Trophoblast cell (in vitro differentiated cells and primary cell): Measurements from ENCODE around the gene ZNF821.

ENCODE experiments used
- DNase-seq, 2 donors: peaks; one replicate each; pipeline ENCODE4 v3.0.0-alpha.2; 2016
- H2AFZ ChIP-seq: 2 replicates; pipeline ENCODE4 v1.6.1; 2013; ENCODE audit warnings: low read length, moderate library complexity, mild to moderate bottlenecking; ENCODE audit not compliant: insufficient read depth, poor library complexity
- H2AK5ac ChIP-seq: 2 replicates; pipeline ENCODE4 v1.6.1; 2013; ENCODE audit warnings: mild to moderate bottlenecking, low read length
- H2BK120ac ChIP-seq: 2 replicates; pipeline ENCODE4 v1.6.1; 2013; ENCODE audit warnings: low read length, mild to moderate bottlenecking, moderate library complexity; ENCODE audit not compliant: insufficient read depth, poor library complexity
- H2BK12ac ChIP-seq: 2 replicates; pipeline ENCODE4 v1.6.1; 2013; ENCODE audit warnings: mild to moderate bottlenecking, low read length, moderate library complexity
- H2BK5ac ChIP-seq: 2 replicates; pipeline ENCODE4 v1.6.1; 2013; ENCODE audit warnings: low read length, low read depth, moderate library complexity, mild to moderate bottlenecking; ENCODE audit not compliant: poor library complexity
- H3K14ac ChIP-seq: 2 replicates; pipeline ENCODE4 v1.6.1; 2013; ENCODE audit warnings: mild to moderate bottlenecking, low read length
- H3K18ac ChIP-seq: 2 replicates; pipeline ENCODE4 v1.6.1; 2013; ENCODE audit warnings: mild to moderate bottlenecking, low read length
- H3K23ac ChIP-seq: 2 replicates; pipeline ENCODE4 v1.6.1; 2013; ENCODE audit warnings: low read length
- H3K27ac ChIP-seq: 2 replicates; pipeline ENCODE4 v1.5.1; 2013; ENCODE audit warnings: low read depth, mild to moderate bottlenecking, inconsistent platforms, low read length, moderate library complexity
- H3K27me3 ChIP-seq: 2 replicates; pipeline ENCODE4 v1.6.1; 2013; ENCODE audit warnings: inconsistent platforms, mild to moderate bottlenecking, low read length, moderate library complexity; ENCODE audit not compliant: insufficient read depth
- H3K36me3 ChIP-seq, 2 experiments: 1 replicate in 1 of 2; 2 replicates in 1 of 2; pipeline ENCODE4 v1.6.1; 2013; ENCODE audit warnings: low read length in 2 of 2, mild to moderate bottlenecking in 2 of 2, moderate library complexity in 1 of 2; ENCODE audit not compliant: insufficient read depth in 2 of 2, control insufficient read depth in 1 of 2
- H3K4ac ChIP-seq: 2 replicates; pipeline ENCODE4 v1.6.1; 2013; ENCODE audit warnings: low read depth, mild to moderate bottlenecking, low read length, moderate library complexity
- H3K4me1 ChIP-seq, 2 experiments: 1 replicate in 1 of 2; 2 replicates in 1 of 2; pipeline ENCODE4 v1.6.1; 2013; ENCODE audit warnings: low read length in 2 of 2, mild to moderate bottlenecking in 2 of 2, moderate library complexity in 1 of 2; ENCODE audit not compliant: insufficient read depth in 2 of 2, control insufficient read depth in 1 of 2
- H3K4me2 ChIP-seq: 2 replicates; pipeline ENCODE4 v1.6.1; 2013; ENCODE audit warnings: inconsistent platforms, mild to moderate bottlenecking, low read length, moderate library complexity
- H3K4me3 ChIP-seq: 2 replicates; pipeline ENCODE4 v1.5.1; 2013; ENCODE audit warnings: mild to moderate bottlenecking, low read depth, low read length, inconsistent platforms
- H3K79me1 ChIP-seq: one replicate; pipeline ENCODE4 v1.6.1; 2013; ENCODE audit warnings: low read length
- H3K79me2 ChIP-seq: 2 replicates; pipeline ENCODE4 v1.6.1; 2013; ENCODE audit warnings: low read length, mild to moderate bottlenecking; ENCODE audit not compliant: control insufficient read depth, insufficient read depth, poor library complexity
- H3K9ac ChIP-seq: 2 replicates; pipeline ENCODE4 v1.6.1; 2013; ENCODE audit warnings: mild to moderate bottlenecking, low read length
- H3K9me3 ChIP-seq: 2 replicates; pipeline ENCODE4 v1.6.1; 2013; ENCODE audit warnings: low read depth, mild to moderate bottlenecking, control low read depth, inconsistent platforms, low read length; ENCODE audit not compliant: insufficient read depth
- H4K12ac ChIP-seq: 2 replicates; pipeline ENCODE4 v1.6.1; 2013; ENCODE audit warnings: low read depth, mild to moderate bottlenecking, low read length, moderate library complexity
- H4K8ac ChIP-seq: 2 replicates; pipeline ENCODE4 v1.6.1; 2013; ENCODE audit warnings: low read depth, mild to moderate bottlenecking, low read length, moderate library complexity
- H4K91ac ChIP-seq: one replicate; pipeline ENCODE4 v1.6.1; 2013; ENCODE audit warnings: low read depth, mild to moderate bottlenecking, low read length, moderate library complexity
- WGBS: extraction: QIAGEN DNeasy Blood & Tissue Kit; methylation state at CpG from one replicate; pipeline ENCODE4 v1.1.7; 2013; ENCODE audit warnings: missing lambda C conversion rate; ENCODE audit not compliant: insufficient read length, insufficient coverage; ENCODE audit errors: extremely low coverage; 5-methylcytosine and 5-hydroxymethylcytosine counted together

ZNF821 gene

GRCh38 chr16:71853413-71853812 lies 30.6 kb downstream of the ZNF821 start:
- Histone ChIP-seq H3K23ac (no peak overlapping the region), H3K14ac (no peak overlapping the region), H2BK12ac (no peak overlapping the region), H4K8ac (no peak overlapping the region), H4K12ac (no peak overlapping the region), H3K9ac (no peak overlapping the region), H4K91ac (no peak overlapping the region), H3K27me3 (no peaks in the 10 kb centered on the region), H3K4me3 (no peak overlapping the region), H3K9me3 (no peaks in the 10 kb centered on the region), H2BK5ac (no peak overlapping the region), H3K79me2 (no peaks in the 10 kb centered on the region), H3K27ac (no peak overlapping the region), H3K79me1 (no peaks in the 10 kb centered on the region), H2BK120ac (no peak overlapping the region), H3K4me2 (no peak overlapping the region), H2AFZ (no peak overlapping the region), H3K36me3 (peaks cover 32 to 48% of the 10 kb centered on the region in 2 experiments), H2AK5ac (no peak overlapping the region), H3K4me1 (peaks cover 11 to 16% of the 10 kb centered on the region in 2 experiments), H3K4ac (no peak overlapping the region), H3K18ac (no peak overlapping the region)
- no CpG with 5 or more reads among the region's 4 CpGs for WGBS
- DNase-seq: no peak

GRCh38 chr16:71852561-71852960 lies 31.4 kb downstream of the ZNF821 start:
- Histone ChIP-seq H2BK5ac (no peak overlapping the region), H3K4me1 (peaks cover 11 to 16% of the 10 kb centered on the region in 2 experiments), H3K27ac (no peak overlapping the region), H3K79me1 (no peaks in the 10 kb centered on the region), H3K27me3 (no peaks in the 10 kb centered on the region), H3K36me3 (peaks cover 32 to 48% of the 10 kb centered on the region in 2 experiments), H2BK120ac (no peak overlapping the region), H3K14ac (no peak overlapping the region), H3K4me2 (no peak overlapping the region), H4K91ac (no peak overlapping the region), H2AK5ac (no peak overlapping the region), H3K9ac (no peak overlapping the region), H2AFZ (no peak overlapping the region), H3K79me2 (no peaks in the 10 kb centered on the region), H2BK12ac (no peak overlapping the region), H3K18ac (no peak overlapping the region), H3K23ac (no peak overlapping the region), H3K9me3 (no peaks in the 10 kb centered on the region), H4K8ac (no peak overlapping the region), H3K4me3 (no peak overlapping the region), H4K12ac (no peak overlapping the region), H3K4ac (no peak overlapping the region)
- DNase-seq: no peak
- no CpG with 5 or more reads among the region's 4 CpGs for WGBS

- Histone ChIP-seq H2BK12ac (no peak overlapping the region), H3K79me2 (no peaks in the 10 kb centered on the region), H3K9me3 (no peaks in the 10 kb centered on the region), H3K27me3 (no peaks in the 10 kb centered on the region), H4K12ac (no peak overlapping the region), H3K79me1 (no peaks in the 10 kb centered on the region), H4K91ac (no peak overlapping the region), H3K23ac (no peak overlapping the region), H3K27ac (no peak overlapping the region), H3K14ac (no peak overlapping the region), H3K9ac (no peak overlapping the region), H2BK120ac (no peak overlapping the region), H3K4me3 (no peak overlapping the region), H3K18ac (no peak overlapping the region), H4K8ac (no peak overlapping the region), H3K4me2 (no peak overlapping the region), H2BK5ac (no peak overlapping the region), H3K36me3 (peaks cover 32 to 48% of the 10 kb centered on the region in 2 experiments), H2AFZ (no peak overlapping the region), H2AK5ac (no peak overlapping the region), H3K4ac (no peak overlapping the region), H3K4me1 (peaks cover 11 to 16% of the 10 kb centered on the region in 2 experiments)
- whole genome bisulfite sequencing: no CpG with 5 or more reads among the region's 3 CpGs
- DNase-seq: no peak
Observed at GRCh38 chr16:71852158-71852557, 31.8 kb downstream of the ZNF821 start.

GRCh38 chr16:71851746-71852145 lies 32.2 kb downstream of the ZNF821 start:
- H3K4ac ChIP-seq: no peak overlapping the region
- no peak overlapping the region for H3K4me2 ChIP-seq
- H3K36me3 ChIP-seq: peaks cover 32 to 48% of the 10 kb centered on the region in 2 experiments
- no peak overlapping the region for H2AFZ ChIP-seq
- no peak overlapping the region for H3K18ac ChIP-seq
- H3K14ac ChIP-seq: no peak overlapping the region
- no peaks in the 10 kb centered on the region for H3K79me2 ChIP-seq
- H3K4me1 ChIP-seq: peaks cover 11 to 18% of the 10 kb centered on the region in 2 experiments
- no peak overlapping the region for H4K8ac ChIP-seq
- no peaks in the 10 kb centered on the region for H3K27me3 ChIP-seq
- no peak overlapping the region for H2BK12ac ChIP-seq
- no peak overlapping the region for H2AK5ac ChIP-seq
- no CpG with 5 or more reads among the region's 8 CpGs for WGBS
- no peak overlapping the region for H2BK5ac ChIP-seq
- H3K4me3 ChIP-seq: no peak overlapping the region
- H3K9me3 ChIP-seq: no peaks in the 10 kb centered on the region
- no peak overlapping the region for H3K23ac ChIP-seq
- no peak overlapping the region for H4K91ac ChIP-seq
- H3K9ac ChIP-seq: no peak overlapping the region
- H3K27ac ChIP-seq: no peak overlapping the region
- no peak overlapping the region for H2BK120ac ChIP-seq
- no peak overlapping the region for H4K12ac ChIP-seq
- no peaks in the 10 kb centered on the region for H3K79me1 ChIP-seq
- no peak for DNase-seq
